ENCODE measurements around the gene DPP6.

DNA sequence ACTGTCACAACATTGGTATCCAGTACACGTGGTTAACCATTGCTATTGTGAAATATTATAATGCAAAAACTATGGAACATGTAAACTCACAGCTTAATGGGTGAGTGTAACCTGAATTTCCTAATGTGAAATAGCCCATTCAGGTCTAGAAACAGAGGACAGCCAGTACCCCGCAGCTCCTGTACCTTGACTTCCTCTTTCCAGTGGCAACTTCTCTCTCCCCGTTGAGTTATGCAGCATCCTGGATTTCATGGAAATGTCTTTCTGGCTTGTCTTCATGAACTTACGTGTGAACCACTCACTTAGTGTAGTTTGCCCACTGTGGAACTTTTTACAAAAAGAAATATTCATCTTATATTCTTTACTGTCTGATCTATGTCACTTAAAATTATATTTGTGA lies 384.4 kb downstream of the DPP6 start:
- no peak for TF ChIP-seq EP300 (IDR thresholded peaks at IDR 0.05)
- TF ChIP-seq, protein P1, sequence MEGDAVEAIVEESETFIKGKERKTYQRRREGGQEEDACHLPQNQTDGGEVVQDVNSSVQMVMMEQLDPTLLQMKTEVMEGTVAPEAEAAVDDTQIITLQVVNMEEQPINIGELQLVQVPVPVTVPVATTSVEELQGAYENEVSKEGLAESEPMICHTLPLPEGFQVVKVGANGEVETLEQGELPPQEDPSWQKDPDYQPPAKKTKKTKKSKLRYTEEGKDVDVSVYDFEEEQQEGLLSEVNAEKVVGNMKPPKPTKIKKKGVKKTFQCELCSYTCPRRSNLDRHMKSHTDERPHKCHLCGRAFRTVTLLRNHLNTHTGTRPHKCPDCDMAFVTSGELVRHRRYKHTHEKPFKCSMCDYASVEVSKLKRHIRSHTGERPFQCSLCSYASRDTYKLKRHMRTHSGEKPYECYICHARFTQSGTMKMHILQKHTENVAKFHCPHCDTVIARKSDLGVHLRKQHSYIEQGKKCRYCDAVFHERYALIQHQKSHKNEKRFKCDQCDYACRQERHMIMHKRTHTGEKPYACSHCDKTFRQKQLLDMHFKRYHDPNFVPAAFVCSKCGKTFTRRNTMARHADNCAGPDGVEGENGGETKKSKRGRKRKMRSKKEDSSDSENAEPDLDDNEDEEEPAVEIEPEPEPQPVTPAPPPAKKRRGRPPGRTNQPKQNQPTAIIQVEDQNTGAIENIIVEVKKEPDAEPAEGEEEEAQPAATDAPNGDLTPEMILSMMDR (IDR thresholded peaks at IDR 0.05) = no peak

All from tibial nerve (tissue), 4 donors.